B cell (primary cell): ENCODE results near the gene ZC3H10. TPM values are rescaled to one million over a fixed set of nuclear protein-coding genes. Genes with fewer than 3 reads are reported as not detected.
A peak's percentile ranks its signal among the peaks of the same experiment; 100 is the strongest.

Experiments
- ATAC-seq: fragments of 200-7000 bp; cut with Tn5 transposase; one replicate; pipeline ENCODE4 v1.10.0; 2021; ENCODE audit warnings: low read depth, mild to moderate bottlenecking, moderate number of reproducible peaks, moderate library complexity
- CTCF ChIA-PET: fragments of 350-600 bp; sonication (Branson Sonifier 250); formaldehyde crosslinking; loops from one replicate; lab custom pipeline; 2021; ENCODE audit warnings: antibody characterized with exemption, inconsistent platforms; lab: Charles Lee
- POLR2A ChIA-PET: fragments of 350-600 bp; sonication (Branson Sonifier 250); formaldehyde crosslinking; loops from one replicate; lab custom pipeline; 2021; ENCODE audit warnings: antibody characterized with exemption; lab: Charles Lee
- DNase-seq: peaks from one replicate; pipeline ENCODE4 v3.0.0; 2013
- H2AFZ ChIP-seq: 2 replicates; pipeline ENCODE4 v1.6.1; 2012; ENCODE audit warnings: mild to moderate bottlenecking, low read depth, low read length; ENCODE audit not compliant: insufficient read depth, poor library complexity, severe bottlenecking
- H3K27ac ChIP-seq, 2 donors: 1 replicate in 1 of 2; 2 replicates in 1 of 2; pipeline ENCODE4 v1.5.1; 2012 to 2013; ENCODE audit warnings: low read length in 2 of 2, mild to moderate bottlenecking in 2 of 2, moderate library complexity in 1 of 2
- H3K27me3 ChIP-seq, 4 experiments: fragments of 200-600 bp in 1 of 4; sonication (generic) in 1 of 4; replicated peaks in 1 of 4; 1 replicate in 2 of 4; 2 replicates in 2 of 4; pipeline versions ENCODE4 v1.6.1 to v1.7.0; 2013 to 2016; ENCODE audit warnings: low read length in 3 of 4, mild to moderate bottlenecking in 2 of 4, mixed read lengths in 1 of 4, moderate library complexity in 1 of 4; ENCODE audit not compliant: insufficient read depth in 4 of 4, control insufficient read depth in 3 of 4; ENCODE audit errors: control extremely low read depth in 1 of 4
- H3K36me3 ChIP-seq, 2 experiments: replicated peaks in 1 of 2; 1 replicate in 1 of 2; 2 replicates in 1 of 2; pipeline versions ENCODE4 v1.6.1 to v1.7.1; 2013; ENCODE audit warnings: low read length in 1 of 2; ENCODE audit not compliant: insufficient read depth in 2 of 2, control insufficient read depth in 1 of 2; ENCODE audit errors: control extremely low read depth in 1 of 2, extremely low read depth in 1 of 2
- H3K4me1 ChIP-seq, 2 donors: fragments of 200-600 bp in 1 of 2; sonication (generic) in 1 of 2; 1 replicate in 1 of 2; 2 replicates in 1 of 2; pipeline versions ENCODE4 v1.5.1 to v1.6.1; 2013 to 2017; ENCODE audit warnings: low read length in 2 of 2; ENCODE audit not compliant: control insufficient read depth in 2 of 2, insufficient read depth in 2 of 2
- H3K4me2 ChIP-seq: replicated peaks from 2 replicates; pipeline ENCODE3; 2012; ENCODE audit warnings: mild to moderate bottlenecking, low read depth, low read length; ENCODE audit not compliant: poor library complexity, severe bottlenecking
- H3K4me3 ChIP-seq, 5 experiments: fragments of 200-600 bp in 1 of 5; sonication (generic) in 1 of 5; 1 replicate in 3 of 5; 2 replicates in 2 of 5; pipeline versions ENCODE4 v1.5.1 to v1.7.0; 2011 to 2016; ENCODE audit warnings: low read length in 4 of 5, mild to moderate bottlenecking in 4 of 5, low read depth in 2 of 5, control low read depth in 1 of 5, moderate library complexity in 1 of 5; ENCODE audit not compliant: insufficient read depth in 1 of 5; ENCODE audit errors: control extremely low read depth in 1 of 5, extremely low read depth in 1 of 5
- H3K79me2 ChIP-seq: fragments of 200-600 bp; sonication (generic); one replicate; pipeline ENCODE4 v1.6.0; 2016; ENCODE audit warnings: low read length; ENCODE audit not compliant: control insufficient read depth, insufficient read depth
- H3K9ac ChIP-seq: fragments of 200-600 bp; sonication (generic); 2 replicates; pipeline ENCODE4 v1.6.1; 2017; ENCODE audit warnings: mild to moderate bottlenecking, low read length, moderate library complexity
- H3K9me3 ChIP-seq, 3 donors: one replicate each; pipeline versions ENCODE4 v1.6.1 to v1.7.1; 2013; ENCODE audit warnings: low read length in 2 of 3; ENCODE audit not compliant: control insufficient read depth in 2 of 3, insufficient read depth in 1 of 3; ENCODE audit errors: control extremely low read depth in 1 of 3
- H4K20me1 ChIP-seq: 2 replicates; pipeline ENCODE4 v1.6.0; 2012; ENCODE audit warnings: mild to moderate bottlenecking, low read length; ENCODE audit not compliant: insufficient read depth, control insufficient read depth, poor library complexity, severe bottlenecking
- H3K27ac Mint-ChIP-seq: one replicate; pipeline ENCODE4 v1.8.0; 2021; ENCODE audit warnings: mixed read lengths
- H3K27me3 Mint-ChIP-seq: one replicate; pipeline ENCODE4 v1.8.0; 2021; ENCODE audit warnings: mixed read lengths
- H3K4me1 Mint-ChIP-seq: one replicate; pipeline ENCODE4 v1.8.0; 2021; ENCODE audit warnings: mixed read lengths
- H3K4me3 Mint-ChIP-seq: one replicate; pipeline ENCODE4 v1.8.0; 2021; ENCODE audit warnings: mixed read lengths
- H3K9me3 Mint-ChIP-seq: one replicate; pipeline ENCODE4 v1.8.0; 2022; ENCODE audit warnings: mixed read lengths; ENCODE audit not compliant: insufficient read depth
- CTCF ChIP-seq: fragments of 200-600 bp; IDR thresholded peaks from one replicate; pipeline ENCODE4 v1.8.0; 2022; ENCODE audit warnings: antibody characterized with exemption, mild to moderate bottlenecking
- EZH2 ChIP-seq: IDR thresholded peaks from 2 replicates; pipeline ENCODE4 v1.6.1; 2012; ENCODE audit warnings: borderline replicate concordance, low read depth, mild to moderate bottlenecking, moderate library complexity, low read length; ENCODE audit not compliant: insufficient read depth, poor library complexity, severe bottlenecking
- WGBS: methylation state at CpG from one replicate; pipeline ENCODE4 v1.1.5; 2013; ENCODE audit warnings: missing lambda C conversion rate; ENCODE audit not compliant: insufficient coverage; 5-methylcytosine and 5-hydroxymethylcytosine counted together
- intact Hi-C: fragments of 100-400 bp; cut with micrococcal nuclease; formaldehyde crosslinking; loops from one replicate; pipeline ENCODE4 v1.10.0; 2022
- polyA plus RNA-seq: library from polyadenylated mRNA; depleted of rRNA; stranded (reverse); fragments of >200 nt; gene quantifications from 2 replicates; pipeline ENCODE4 v1.2.3, GENCODE V29; 2012
- total RNA-seq, 2 donors: library from RNA; stranded (reverse); fragments of 120-200 nt in 1 of 2; gene quantifications; 1 replicate in 1 of 2; 2 replicates in 1 of 2; pipeline versions ENCODE4 v1.2.3 to v1.2.4, GENCODE V29; 2013 to 2022

The ZC3H10 gene
- total and polyA plus RNA-seq, 2 donors (not counting 1 experiment from before 2014, with no cell fraction given): 4.7 to 21.7 TPM

DNA sequence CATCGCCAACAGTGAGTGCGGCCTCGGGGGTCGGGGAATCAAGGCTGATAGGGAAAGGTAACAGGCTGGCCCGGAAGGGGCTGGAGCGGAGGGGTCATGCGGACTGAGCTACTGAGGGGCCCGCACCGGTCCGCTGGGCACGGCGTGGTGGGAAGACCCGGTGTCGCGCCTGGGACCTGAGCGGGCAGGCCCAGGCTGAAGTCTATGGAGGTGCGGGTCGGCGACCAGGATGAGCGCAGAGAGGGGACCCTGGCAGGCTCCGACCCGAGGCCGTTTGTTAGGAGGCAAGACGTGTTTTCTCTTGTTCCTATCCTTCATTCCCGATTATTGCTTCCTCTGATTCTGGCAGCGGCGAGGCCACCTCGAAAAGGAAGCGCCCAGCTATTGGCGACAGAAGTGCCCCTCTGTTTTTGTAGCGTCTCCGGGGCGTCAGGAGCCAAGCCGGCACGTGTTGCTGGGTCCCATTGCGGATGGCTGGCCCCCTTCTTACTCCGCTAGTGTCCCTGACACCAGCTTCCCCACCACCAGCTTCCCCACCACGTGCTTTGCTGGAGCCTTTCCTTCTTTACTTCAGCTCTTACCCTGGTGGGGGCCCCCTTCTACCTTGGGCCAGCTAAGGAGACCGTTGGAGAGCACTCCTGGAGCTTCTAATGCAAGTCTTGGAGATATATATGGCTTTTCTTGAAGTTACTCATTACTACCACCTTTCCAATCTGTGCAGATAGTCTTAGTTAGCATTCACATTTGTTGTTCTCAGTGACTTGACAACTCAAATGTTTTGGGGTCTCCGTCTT lies 13.1 kb upstream of the ZC3H10 start:
- Histone ChIP-seq H4K20me1 (no peaks in the 10 kb centered on the region), H3K79me2 (peaks cover 27% of the 10 kb centered on the region), H3K9me3 (no peaks in the 10 kb centered on the region), H3K4me2 (peak overlapping the region; percentile 83), H3K27me3 (no peaks in the 10 kb centered on the region), H3K9ac (peak overlapping the region; percentile 83), H3K27ac (peak overlapping the region; percentile 66 to 67), H3K4me1 (peaks cover 18 to 23% of the 10 kb centered on the region in 2 donors), H3K36me3 (peaks cover 0 to 33% of the 10 kb centered on the region in 2 experiments), H2AFZ (peak overlapping the region; percentile 88), H3K4me3 (peak overlapping the region; percentile 32 to 93 (median 86))
- TF ChIP-seq CTCF (no peak), EZH2 (no peak)
- no peaks in the 10 kb centered on the region for H3K27me3 Mint-ChIP-seq
- ChIA-PET POLR2A (interaction anchor here (0.5 to 2.5 kb wide), 8 partner anchors 12 to 376 kb away, joined by 3 to 42 read pairs (median 6); partner anchors contain the start of genes ESYT1, RAB5B, RNF41 and RPL41), CTCF (interaction anchor here (0.6 to 3.7 kb wide), 6 partner anchors 9 to 109 kb away, joined by 3 to 34 read pairs (median 4); partner anchors contain the start of genes RPL41, SMARCC2 and ZC3H10)
- intact Hi-C loops: loop anchor here (1.0 to 5.0 kb wide), 10 partner anchors 11 to 288 kb away; partner anchors contain the start of genes MYL6B, RAB5B, RPL41 and RPS26
- peaks cover 38% of the 10 kb centered on the region for H3K4me1 Mint-ChIP-seq
- H3K4me3 Mint-ChIP-seq: peak overlapping the region; percentile 100
- WGBS: 1% methylated on average over 37 of the region's 40 CpGs
- ATAC-seq: peak; percentile 1
- peak overlapping the region; percentile 92 for H3K27ac Mint-ChIP-seq
- DNase-seq: no peak
- H3K9me3 Mint-ChIP-seq: no peaks in the 10 kb centered on the region

- Histone ChIP-seq H4K20me1 (no peaks in the 10 kb centered on the region), H3K79me2 (peaks cover 27% of the 10 kb centered on the region), H3K36me3 (peaks cover 0 to 38% of the 10 kb centered on the region in 2 experiments), H3K4me2 (peak overlapping the region; percentile 83), H2AFZ (no peak overlapping the region), H3K27ac (peak overlapping the region in 1 of 2 donors; percentile 67), H3K4me1 (peaks cover 18 to 23% of the 10 kb centered on the region in 2 donors), H3K9ac (peak overlapping the region; percentile 83), H3K9me3 (no peaks in the 10 kb centered on the region), H3K27me3 (no peaks in the 10 kb centered on the region), H3K4me3 (peak overlapping the region in 4 of 5 experiments; percentile 79 to 93 (median 89))
- ATAC-seq (no peak), DNase-seq (no peak)
- Mint-ChIP-seq H3K27me3 (no peaks in the 10 kb centered on the region), H3K27ac (peak overlapping the region; percentile 92), H3K9me3 (no peaks in the 10 kb centered on the region), H3K4me1 (peaks cover 38% of the 10 kb centered on the region), H3K4me3 (peak overlapping the region; percentile 100)
- POLR2A ChIA-PET: interaction anchor here (2.0 to 2.5 kb wide), 2 partner anchors 11 to 131 kb away, joined by 5 to 42 read pairs; partner anchors contain the start of genes RAB5B, RPL41 and ZC3H10
- 0% methylated on average over 1 of the region's 2 CpGs for WGBS
- intact Hi-C loops: no loop called here
- TF ChIP-seq EZH2 (no peak), CTCF (no peak)
- CTCF ChIA-PET: interaction anchor here (3.0 to 3.7 kb wide), 2 partner anchors 11 to 84 kb away, joined by 11 to 34 read pairs; partner anchors contain the start of genes RPL41, SMARCC2 and ZC3H10
These were observed 12.5 kb upstream of the ZC3H10 start for GRCh38 chr12:56105609-56105902.
